H1 (cell line): Measurements from ENCODE around the gene SIN3B. TPM values are rescaled to one million over a fixed set of nuclear protein-coding genes. Genes with fewer than 3 reads are reported as not detected.

ENCODE experiments used
- CTCF ChIA-PET: fragments of 300-600 bp; sonication (Branson Sonifier 250); formaldehyde crosslinking; loops from one replicate; lab custom pipeline; 2021; ENCODE audit not compliant: partially characterized antibody; lab: Charles Lee
- POLR2A ChIA-PET: fragments of 300-600 bp; sonication (Branson Sonifier 250); formaldehyde crosslinking; loops from one replicate; lab custom pipeline; 2021; ENCODE audit warnings: inconsistent platforms; ENCODE audit not compliant: partially characterized antibody; lab: Charles Lee
- DNase-seq, 2 experiments: peaks; one replicate each; pipeline versions ENCODE4 v3.0.0 to v3.0.0-alpha.2; 2010 to 2022; ENCODE audit warnings: low spot score in 2 of 2, low read depth in 1 of 2, mixed read lengths in 1 of 2
- FAIRE-seq: peaks from 2 replicates; lab custom pipeline; 2011; peaks lifted over from hg19 to GRCh38; lab: Jason Lieb, UNC
- H2AFZ ChIP-seq: 2 replicates; pipeline ENCODE4 v1.8.1; 2012; ENCODE audit warnings: low read length, inconsistent platforms
- H2AK5ac ChIP-seq: 2 replicates; pipeline ENCODE4 v1.6.1; 2013; ENCODE audit warnings: low read depth, low read length
- H2BK120ac ChIP-seq: replicated peaks from 2 replicates; pipeline ENCODE3; 2013; ENCODE audit warnings: low read depth, low read length, inconsistent platforms
- H2BK12ac ChIP-seq: 2 replicates; pipeline ENCODE4 v1.6.1; 2013; ENCODE audit warnings: low read depth, low read length
- H2BK15ac ChIP-seq: 2 replicates; pipeline ENCODE4 v1.6.1; 2013; ENCODE audit warnings: low read length
- H2BK20ac ChIP-seq: 2 replicates; pipeline ENCODE4 v1.6.1; 2013; ENCODE audit warnings: low read length
- H2BK5ac ChIP-seq: 2 replicates; pipeline ENCODE4 v1.6.1; 2013; ENCODE audit warnings: low read depth, low read length
- H3K14ac ChIP-seq: 2 replicates; pipeline ENCODE4 v1.6.1; 2013; ENCODE audit warnings: inconsistent platforms; ENCODE audit not compliant: insufficient read length
- H3K18ac ChIP-seq: 2 replicates; pipeline ENCODE4 v1.6.1; 2013; ENCODE audit warnings: low read length; ENCODE audit errors: extremely low read depth
- H3K23ac ChIP-seq: 2 replicates; pipeline ENCODE4 v1.6.1; 2013; ENCODE audit warnings: inconsistent platforms; ENCODE audit not compliant: insufficient read length
- H3K23me2 ChIP-seq: 2 replicates; pipeline ENCODE4 v1.6.1; 2013; ENCODE audit warnings: low read depth, low read length
- H3K27ac ChIP-seq: 2 replicates; pipeline ENCODE4 v1.6.1; 2011; ENCODE audit warnings: low read depth, low read length, inconsistent platforms
- H3K27me3 ChIP-seq, 4 experiments: replicated peaks in 1 of 4; 1 replicate in 1 of 4; 2 replicates in 3 of 4; pipeline versions ENCODE4 v1.6.1 to v1.8.1; 2011 to 2013; ENCODE audit warnings: low read length in 3 of 4, mild to moderate bottlenecking in 3 of 4, inconsistent platforms in 2 of 4, mixed read lengths in 2 of 4, moderate library complexity in 1 of 4; ENCODE audit not compliant: control insufficient read depth in 3 of 4, insufficient read depth in 3 of 4; ENCODE audit errors: extremely low read depth in 1 of 4
- H3K36me3 ChIP-seq, 4 experiments: 2 replicates each; pipeline versions ENCODE4 v1.6.1 to v1.8.1; 2011 to 2013; ENCODE audit warnings: mild to moderate bottlenecking in 4 of 4, low read length in 3 of 4, moderate library complexity in 2 of 4, control low read depth in 1 of 4, inconsistent platforms in 1 of 4; ENCODE audit not compliant: insufficient read depth in 4 of 4, control insufficient read depth in 2 of 4
- H3K4ac ChIP-seq: replicated peaks from 2 replicates; pipeline ENCODE3; 2013; ENCODE audit warnings: low read length, low read depth, mixed read lengths, inconsistent platforms; ENCODE audit not compliant: insufficient read length
- H3K4me1 ChIP-seq, 4 experiments: replicated peaks in 1 of 4; 1 replicate in 1 of 4; 2 replicates in 3 of 4; pipeline versions ENCODE4 v1.6.1 to v1.8.1; 2011 to 2013; ENCODE audit warnings: low read length in 3 of 4, inconsistent platforms in 2 of 4, mixed read lengths in 1 of 4; ENCODE audit not compliant: insufficient read depth in 4 of 4, control insufficient read depth in 3 of 4
- H3K4me2 ChIP-seq, 2 experiments: 2 replicates each; pipeline versions ENCODE4 v1.6.1 to v1.8.1; 2011 to 2013; ENCODE audit warnings: low read depth in 2 of 2, low read length in 2 of 2, control low read depth in 1 of 2, inconsistent platforms in 1 of 2, mild to moderate bottlenecking in 1 of 2; ENCODE audit not compliant: insufficient read depth in 1 of 2
- H3K4me3 ChIP-seq, 4 experiments: fragments of 200-600, 300-600 bp in 1 of 4; sonication (generic), shearing (Covaris generic), sonication (Bioruptor Twin) in 1 of 4; 2 replicates each; pipeline versions ENCODE4 v1.5.1 to v1.8.1; 2011 to 2016; ENCODE audit warnings: low read length in 4 of 4, low read depth in 3 of 4, control low read depth in 2 of 4, inconsistent platforms in 2 of 4, mild to moderate bottlenecking in 2 of 4, mixed read lengths in 1 of 4, moderate library complexity in 1 of 4; ENCODE audit not compliant: insufficient read depth in 2 of 4; ENCODE audit errors: extremely low read depth in 1 of 4
- H3K56ac ChIP-seq: replicated peaks from 2 replicates; pipeline ENCODE3; 2013; ENCODE audit warnings: low read depth, mild to moderate bottlenecking, mixed read lengths, low read length, inconsistent platforms; ENCODE audit not compliant: insufficient read length
- H3K79me1 ChIP-seq: 2 replicates; pipeline ENCODE4 v1.6.1; 2013; ENCODE audit warnings: low read depth, low read length, control low read depth
- H3K79me2 ChIP-seq, 2 experiments: 2 replicates each; pipeline versions ENCODE4 v1.6.1 to v1.8.1; 2012 to 2013; ENCODE audit warnings: low read length in 2 of 2, mild to moderate bottlenecking in 2 of 2, inconsistent platforms in 1 of 2; ENCODE audit not compliant: insufficient read depth in 2 of 2, control insufficient read depth in 1 of 2
- H3K9ac ChIP-seq, 4 experiments: replicated peaks in 1 of 4; 1 replicate in 1 of 4; 2 replicates in 3 of 4; pipeline versions ENCODE4 v1.6.1 to v1.8.1; 2011 to 2013; ENCODE audit warnings: low read depth in 3 of 4, low read length in 3 of 4, control low read depth in 2 of 4, mild to moderate bottlenecking in 2 of 4, moderate library complexity in 2 of 4, inconsistent platforms in 1 of 4; ENCODE audit errors: extremely low read depth in 1 of 4
- H3K9me3 ChIP-seq, 2 experiments: 2 replicates each; pipeline versions ENCODE4 v1.6.1 to v1.8.1; 2012 to 2013; ENCODE audit warnings: mild to moderate bottlenecking in 2 of 2, moderate library complexity in 2 of 2, control low read depth in 1 of 2, inconsistent platforms in 1 of 2, low read depth in 1 of 2, low read length in 1 of 2, mixed read lengths in 1 of 2; ENCODE audit not compliant: insufficient read depth in 2 of 2
- H4K20me1 ChIP-seq, 2 experiments: replicated peaks in 1 of 2; 2 replicates each; pipeline versions ENCODE3 to v1.8.1; 2011 to 2013; ENCODE audit warnings: inconsistent platforms in 2 of 2, low read length in 2 of 2, mild to moderate bottlenecking in 1 of 2; ENCODE audit not compliant: insufficient read depth in 2 of 2, control insufficient read depth in 1 of 2
- H4K5ac ChIP-seq: 2 replicates; pipeline ENCODE4 v1.6.1; 2013; ENCODE audit warnings: low read length, low read depth, mixed read lengths, inconsistent platforms; ENCODE audit not compliant: insufficient read length
- H4K8ac ChIP-seq: 2 replicates; pipeline ENCODE4 v1.8.0; 2013; ENCODE audit warnings: mild to moderate bottlenecking, moderate library complexity, low read length, inconsistent platforms; ENCODE audit not compliant: insufficient read depth; ENCODE audit errors: extremely low read depth
- H4K91ac ChIP-seq: replicated peaks from 2 replicates; pipeline ENCODE3; 2013; ENCODE audit warnings: low read length, mixed read lengths, inconsistent platforms; ENCODE audit not compliant: insufficient read length
- BACH1 ChIP-seq: IDR thresholded peaks from 2 replicates; pipeline ENCODE4 v1.6.1; 2012; ENCODE audit warnings: low read length, improper control_type of control experiment
- CREB1 ChIP-seq: IDR thresholded peaks from 2 replicates; pipeline ENCODE4 v1.6.1; 2012; ENCODE audit warnings: inconsistent platforms
- GTF2F1 ChIP-seq: IDR thresholded peaks from 2 replicates; pipeline ENCODE4 v1.6.1; 2012; ENCODE audit warnings: low read depth, low read length, improper control_type of control experiment, borderline replicate concordance
- HDAC2 ChIP-seq, 2 experiments: fragments of 300-600 bp in 1 of 2; sonication (generic) in 1 of 2; IDR thresholded peaks; 2 replicates each; pipeline ENCODE4 v1.6.1; 2011 to 2012; ENCODE audit warnings: low read depth in 2 of 2, low read length in 2 of 2, mild to moderate bottlenecking in 2 of 2, moderate library complexity in 2 of 2, borderline replicate concordance in 1 of 2, inconsistent platforms in 1 of 2
- KDM1A ChIP-seq: fragments of 200-600, 300-600 bp; sonication (generic); IDR thresholded peaks from 2 replicates; pipeline ENCODE4 v1.7.1; 2016; ENCODE audit warnings: mild to moderate bottlenecking, low read length, borderline replicate concordance
- KDM4A ChIP-seq: IDR thresholded peaks from one replicate; pipeline ENCODE4 v1.7.1; 2012; ENCODE audit warnings: low read depth, mild to moderate bottlenecking, moderate library complexity, low read length, inconsistent platforms; ENCODE audit not compliant: severe bottlenecking
- NANOG ChIP-seq: IDR thresholded peaks from 2 replicates; pipeline ENCODE4 v1.6.1; 2011; ENCODE audit warnings: low read length, low read depth, mild to moderate bottlenecking, inconsistent platforms; ENCODE audit not compliant: insufficient read depth, poor library complexity, severe bottlenecking
- NRF1 ChIP-seq: IDR thresholded peaks from 2 replicates; pipeline ENCODE4 v1.6.1; 2011; ENCODE audit warnings: mild to moderate bottlenecking, low read depth, low read length, improper control_type of control experiment
- RFX5 ChIP-seq: IDR thresholded peaks from 2 replicates; pipeline ENCODE4 v1.6.1; 2011; ENCODE audit warnings: low read depth, low read length, improper control_type of control experiment, borderline replicate concordance
- RNF2 ChIP-seq: fragments of 200-900, 300-1000 bp; sonication (generic); IDR thresholded peaks from 2 replicates; pipeline ENCODE4 v1.7.1; 2016; ENCODE audit warnings: borderline replicate concordance, low read depth, mild to moderate bottlenecking, antibody characterized with exemption, low read length; ENCODE audit not compliant: poor library complexity, severe bottlenecking; ENCODE audit errors: missing control alignments
- TCF12 ChIP-seq: IDR thresholded peaks from 2 replicates; pipeline ENCODE4 v1.6.1; 2011; ENCODE audit warnings: low read depth, mild to moderate bottlenecking, low read length
- WGBS, 2 experiments: shearing (Covaris generic) in 1 of 2; methylation state at CpG; one replicate each; pipeline versions ENCODE4 v1.1.6 to v1.1.7; 2013 to 2015; ENCODE audit warnings: low lambda C conversion rate in 2 of 2, mixed read lengths in 2 of 2, inconsistent platforms in 1 of 2, low coverage in 1 of 2, missing lambda C conversion rate in 1 of 2; ENCODE audit not compliant: insufficient replicate concordance in 2 of 2, insufficient coverage in 1 of 2, insufficient read length in 1 of 2; ENCODE audit errors: extremely low coverage in 1 of 2, missing lambda C conversion rate in 1 of 2; 5-methylcytosine and 5-hydroxymethylcytosine counted together
- polyA plus RNA-seq, 7 experiments: library from polyadenylated mRNA; depleted of rRNA in 3 of 7; stranded (reverse) in 5 of 7; unstranded in 2 of 7; fragments of >200 nt in 5 of 7; fragments of 200-250 nt in 2 of 7; gene quantifications; 1 replicate in 5 of 7; 2 replicates in 1 of 7; 4 replicates in 1 of 7; pipeline versions ENCODE4 v1.2.1 to v1.2.3, GENCODE V29; 2011 to 2013; ENCODE audit warnings: missing spikeins in 2 of 7, mixed read lengths in 2 of 7
- total RNA-seq: library from RNA; stranded (reverse); fragmentation: NEBNext Ultra II Directional; extraction: Animal tissue kit (Norgen Biotek cat#: 25700); gene quantifications from 2 replicates; pipeline ENCODE4 v1.2.1, GENCODE V29; 2021

Gene SIN3B
- total and polyA plus RNA-seq, 2 of the 8 experiments (the other 6 are each of a cell fraction or from before 2014, with no cell fraction given), result 29.5 to 71.1 TPM

GRCh38 chr19:16794456-16795441 is 34.4 kb upstream of the SIN3B start:
- Histone ChIP-seq H2AFZ (peak overlapping the region; percentile 66; the same call in 1 of the 2 replicates), H3K18ac (no peak overlapping the region), H3K4ac (no peak overlapping the region), H3K4me2 (no peak overlapping the region), H2AK5ac (no peak overlapping the region), H4K5ac (no peak overlapping the region), H3K27ac (no peak overlapping the region), H3K23ac (no peak overlapping the region), H2BK120ac (no peak overlapping the region), H3K4me3 (no peak overlapping the region), H3K14ac (no peak overlapping the region), H3K9me3 (peaks cover 4% of the 10 kb centered on the region in 2 experiments; a peak in 2 of 4 replicates), H2BK12ac (no peak overlapping the region), H2BK15ac (no peak overlapping the region), H4K91ac (no peak overlapping the region), H3K79me1 (no peaks in the 10 kb centered on the region), H3K36me3 (no peaks in the 10 kb centered on the region), H3K79me2 (no peaks in the 10 kb centered on the region), H2BK20ac (no peak overlapping the region), H3K9ac (no peak overlapping the region), H3K56ac (no peak overlapping the region), H2BK5ac (no peak overlapping the region), H4K8ac (no peak overlapping the region), H3K23me2 (no peaks in the 10 kb centered on the region), H3K27me3 (no peaks in the 10 kb centered on the region), H4K20me1 (no peaks in the 10 kb centered on the region), H3K4me1 (no peaks in the 10 kb centered on the region)
- POLR2A ChIA-PET, result no interaction called here
- no peak for DNase-seq
- no peak for FAIRE-seq
- CTCF ChIA-PET, result interaction anchor here (1.1 to 1.5 kb wide), 3 partner anchors 15 to 80 kb away, joined by 3 to 5 read pairs (median 4); no protein-coding TSS in a partner anchor
- no peak for TF ChIP-seq KDM1A
- no peak for TF ChIP-seq HDAC2 (IDR thresholded peaks at IDR 0.05; ENCODE audit: borderline replicate concordance in 1 of 2, low read depth in 2 of 2, low read length in 2 of 2)
- TF ChIP-seq TCF12, result no peak
- no peak for TF ChIP-seq RFX5
- no peak for TF ChIP-seq KDM4A
- TF ChIP-seq CREB1, result no peak
- no peak for TF ChIP-seq BACH1
- no peak for TF ChIP-seq NRF1
- no peak for TF ChIP-seq RNF2
- no peak for TF ChIP-seq NANOG
- TF ChIP-seq GTF2F1, result no peak
- 81% methylated on average over 16 of the region's 17 CpGs; no CpG with 5 or more reads in 1 of the 2 experiments for WGBS, 2 experiments
